HG02970 (cell line): ENCODE measurements around the gene CHST3.
"Not testable (repeated sequence)": the region's sequence is repeated elsewhere in the genome, so short reads cannot be mapped to it uniquely, and the experiment has no call there.

Source experiments
- ATAC-seq: cut with Tn5 transposase; IDR thresholded peaks from one replicate; pipeline ENCODE4 v1.9.1; 2021; ENCODE audit warnings: mild to moderate bottlenecking, moderate library complexity, moderate number of reproducible peaks; ENCODE audit not compliant: unreplicated experiment, low FRiP score

The CHST3 gene, protein sequence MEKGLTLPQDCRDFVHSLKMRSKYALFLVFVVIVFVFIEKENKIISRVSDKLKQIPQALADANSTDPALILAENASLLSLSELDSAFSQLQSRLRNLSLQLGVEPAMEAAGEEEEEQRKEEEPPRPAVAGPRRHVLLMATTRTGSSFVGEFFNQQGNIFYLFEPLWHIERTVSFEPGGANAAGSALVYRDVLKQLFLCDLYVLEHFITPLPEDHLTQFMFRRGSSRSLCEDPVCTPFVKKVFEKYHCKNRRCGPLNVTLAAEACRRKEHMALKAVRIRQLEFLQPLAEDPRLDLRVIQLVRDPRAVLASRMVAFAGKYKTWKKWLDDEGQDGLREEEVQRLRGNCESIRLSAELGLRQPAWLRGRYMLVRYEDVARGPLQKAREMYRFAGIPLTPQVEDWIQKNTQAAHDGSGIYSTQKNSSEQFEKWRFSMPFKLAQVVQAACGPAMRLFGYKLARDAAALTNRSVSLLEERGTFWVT

DNA sequence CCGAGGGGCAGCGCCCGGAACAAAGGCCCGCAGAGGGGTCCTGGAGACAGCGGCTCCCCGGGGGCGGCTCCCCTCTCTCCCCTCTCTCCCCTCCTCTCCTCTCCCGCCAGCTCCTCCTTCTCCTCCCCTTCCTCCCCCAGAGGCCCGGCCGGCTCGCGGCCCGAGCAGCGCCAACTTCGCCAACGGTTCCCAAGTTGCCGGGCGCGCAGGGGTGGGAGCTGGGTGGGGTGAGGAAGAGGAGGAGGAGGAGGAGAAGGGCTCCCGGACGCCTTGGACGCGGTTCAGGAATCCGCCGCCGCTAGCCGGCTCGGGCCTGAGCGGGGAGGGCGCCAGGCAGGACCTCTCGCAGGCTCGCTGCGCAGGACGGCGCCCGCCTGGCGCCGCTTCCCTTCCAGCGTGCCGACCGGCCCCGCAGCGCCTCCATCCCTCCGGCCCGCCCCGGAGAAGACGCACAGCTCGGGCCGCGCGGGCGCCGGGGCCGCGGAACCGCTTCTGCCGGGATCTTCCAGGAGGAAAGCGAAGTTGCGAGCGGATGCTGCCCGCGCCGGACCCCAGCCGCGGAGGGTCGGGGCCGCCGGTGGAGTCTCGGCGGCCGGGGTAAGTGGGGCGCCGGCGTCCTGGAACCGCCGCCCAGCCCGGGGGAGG, at the start of gene CHST3:
TSS of gene CHST3 (plus strand) at position 298 of the 645 bp plus-strand sequence. CDS start 41,448 bp downstream, outside the sequence.
- ATAC-seq = no peak

DNA sequence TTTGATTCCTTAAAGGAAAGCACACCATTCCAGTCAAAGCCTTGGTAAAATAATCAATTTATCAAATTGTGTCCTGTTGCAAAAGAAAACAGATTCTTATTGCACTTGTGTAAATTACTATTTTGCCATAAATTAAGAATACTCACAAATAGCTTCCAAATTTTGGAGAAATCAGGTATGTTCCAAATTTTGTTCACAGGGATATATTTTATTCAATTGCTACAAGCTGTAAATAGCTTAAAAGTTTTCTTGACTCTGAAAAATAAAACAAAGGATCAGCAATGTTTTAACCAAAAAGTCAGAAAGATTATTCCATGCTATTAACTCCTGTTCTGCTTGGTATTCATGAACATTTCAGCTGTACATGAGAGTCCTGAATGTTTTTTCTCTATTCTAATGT, 47.4 kb upstream of the CHST3 start:
- ATAC-seq = no peak

DNA sequence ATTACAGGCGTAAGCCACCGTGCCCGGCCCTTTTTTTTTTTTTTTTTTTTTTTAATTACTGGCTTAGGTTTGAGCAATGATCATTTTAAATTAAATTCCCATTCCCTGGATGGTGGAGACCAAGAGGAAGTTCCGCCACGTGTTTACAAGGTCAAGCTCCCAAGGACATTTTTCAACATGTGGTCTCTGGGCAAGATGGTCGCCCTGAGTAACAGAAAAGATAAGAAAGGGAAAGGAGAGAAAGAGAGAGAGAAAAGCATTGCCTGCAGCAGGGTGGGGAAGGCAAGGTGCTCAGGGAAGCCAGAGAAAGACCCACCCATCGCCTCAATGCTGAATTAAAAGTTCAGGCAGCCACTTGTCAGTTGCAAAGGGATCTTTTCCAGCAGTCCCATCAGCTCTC, 45.2 kb upstream of the CHST3 start:
- ATAC-seq = no peak

DNA sequence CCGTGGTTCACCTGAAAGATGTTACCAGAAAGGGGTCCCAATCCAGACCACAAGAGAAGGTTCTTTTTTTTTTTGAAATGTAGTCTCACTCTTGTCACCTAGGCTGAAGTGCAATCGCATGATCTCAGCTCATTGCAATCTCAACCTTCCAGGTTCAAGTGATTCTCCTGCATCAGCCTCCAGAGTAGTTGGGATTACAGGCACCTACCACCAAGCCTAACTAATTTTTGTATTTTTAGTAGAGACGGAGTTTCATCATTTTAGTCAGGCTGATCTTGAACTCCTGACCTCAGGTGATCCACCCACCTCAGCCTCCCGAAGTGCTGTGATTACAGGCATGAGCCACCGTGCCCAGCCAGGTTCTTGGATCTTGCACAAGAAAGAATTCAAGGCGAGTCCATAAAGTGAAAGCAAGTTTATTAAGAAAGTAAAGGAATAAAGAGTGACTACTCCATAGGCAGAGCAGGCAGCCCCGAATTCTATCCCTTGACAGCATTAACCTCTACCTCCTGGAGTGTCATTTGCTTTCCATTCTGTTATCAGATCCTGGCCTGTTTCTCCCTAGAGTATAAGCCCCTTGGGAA, 44.1 kb upstream of the CHST3 start:
- ATAC-seq = not testable (repeated sequence)

DNA sequence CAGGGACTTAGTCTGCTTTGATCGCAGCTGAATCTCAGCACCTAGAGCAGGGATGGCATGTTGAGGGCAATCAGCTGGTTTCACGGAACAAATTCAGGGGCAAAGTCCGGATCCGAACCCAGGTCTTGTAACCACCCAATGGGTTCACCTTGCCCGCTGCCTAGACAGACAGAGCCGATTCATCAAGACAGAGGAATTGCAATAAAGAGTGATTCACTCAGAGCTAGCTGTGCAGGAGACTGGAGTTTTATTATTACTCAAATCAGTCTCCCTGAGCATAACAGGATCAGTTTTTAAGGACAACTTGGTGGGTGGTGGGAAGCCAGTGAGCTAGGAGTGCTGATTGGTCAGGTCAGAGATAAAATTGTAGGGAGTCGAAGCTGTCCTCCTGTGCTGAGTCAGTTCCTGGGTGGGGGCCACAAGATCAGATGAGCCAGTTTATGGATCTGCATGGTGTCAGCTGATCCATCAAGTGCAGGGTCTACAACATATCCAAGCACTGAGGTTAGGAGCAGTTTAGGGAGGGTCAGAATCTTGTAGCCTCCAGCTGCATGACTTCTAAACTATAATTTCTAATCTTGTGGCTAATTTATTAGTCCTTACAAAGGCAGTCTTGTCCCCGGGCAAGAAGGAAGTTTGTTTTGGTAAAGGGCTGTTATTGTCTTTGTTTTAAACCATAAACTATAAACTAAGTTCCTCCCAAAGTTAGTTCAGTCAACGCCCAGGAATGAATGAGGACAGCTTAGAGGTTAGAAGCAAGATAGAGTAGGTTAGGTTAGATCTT, 43.5 kb upstream of the CHST3 start:
- ATAC-seq = no peak

DNA sequence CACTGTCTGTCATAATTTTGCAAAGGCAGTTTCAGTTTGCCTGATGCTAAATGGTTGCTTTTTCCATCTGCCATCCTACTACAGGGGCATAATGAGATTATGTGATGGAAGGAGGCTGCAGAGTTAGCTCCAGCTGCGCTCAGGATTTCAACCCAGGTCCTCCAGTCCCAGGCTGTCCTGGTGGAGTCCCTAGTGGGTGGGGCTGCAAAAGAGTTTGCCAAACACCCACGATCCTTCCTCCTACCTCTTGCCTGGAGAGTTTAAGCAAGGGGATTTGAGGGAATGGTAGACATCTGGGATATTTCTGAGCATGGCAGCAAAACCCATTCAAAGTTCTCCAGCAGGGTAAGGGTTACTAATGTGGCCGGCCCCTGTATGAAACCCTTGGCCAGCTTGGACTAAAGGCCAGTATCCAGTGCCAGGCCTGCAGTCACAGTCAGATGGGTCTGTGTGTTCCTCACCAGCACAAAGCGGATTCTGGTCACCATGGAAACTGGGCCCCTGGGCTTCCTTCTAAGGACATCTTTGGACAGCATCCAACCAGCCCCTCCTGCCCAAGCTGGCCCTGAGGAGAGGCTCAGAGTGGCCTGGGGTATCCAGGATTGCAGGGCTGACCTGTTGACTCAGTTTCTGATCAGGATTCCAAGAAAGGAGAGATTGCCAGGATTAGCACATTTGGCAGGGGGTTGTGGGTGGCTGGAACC, 42.7 kb upstream of the CHST3 start:
- ATAC-seq = no peak

DNA sequence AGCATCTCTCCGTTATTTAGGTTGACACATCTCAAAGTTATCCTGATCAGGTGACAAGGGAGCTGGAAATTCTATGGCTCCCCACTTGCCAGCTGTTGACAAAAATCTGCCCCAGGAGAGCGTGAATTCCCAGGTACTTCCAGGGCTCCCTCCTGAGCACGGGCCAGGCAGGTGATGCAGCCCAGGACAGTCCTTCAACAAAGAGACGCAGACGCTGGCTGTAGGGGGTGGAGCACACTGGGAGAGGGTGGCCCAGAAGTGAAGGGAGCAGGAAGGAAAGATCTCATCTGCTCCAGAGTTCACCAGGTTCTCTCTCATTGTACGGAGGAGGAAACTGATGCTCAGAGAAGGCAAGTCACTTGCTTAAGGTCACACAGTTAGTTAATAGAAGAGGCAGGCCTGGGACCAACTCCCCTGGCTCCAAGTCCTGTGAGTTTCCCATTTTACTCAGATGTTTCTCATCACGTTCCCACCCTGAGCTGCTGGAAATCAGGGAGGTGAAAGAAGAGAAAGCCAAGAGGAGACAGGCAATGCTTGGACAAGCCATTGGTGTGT, 41.0 kb upstream of the CHST3 start:
- ATAC-seq = no peak

DNA sequence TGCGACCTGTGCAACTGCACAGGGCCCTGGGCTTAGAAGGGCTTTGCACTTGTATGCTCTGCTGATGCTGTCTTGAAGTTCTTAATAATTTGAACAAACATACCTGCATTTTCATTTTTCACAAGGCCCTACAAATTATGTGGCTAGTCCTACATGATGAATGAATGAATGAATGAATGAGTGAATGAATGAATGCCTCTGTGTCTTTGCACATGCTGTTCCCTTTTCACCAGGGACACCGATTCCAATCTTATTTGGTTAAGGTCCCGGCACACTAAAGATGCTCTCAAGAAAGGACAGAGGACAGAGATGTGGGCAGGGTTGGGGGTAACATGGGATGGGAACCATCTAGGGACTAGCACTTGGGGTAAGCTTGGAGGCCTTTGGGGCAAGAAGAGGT, 39.4 kb upstream of the CHST3 start:
- ATAC-seq = no peak

DNA sequence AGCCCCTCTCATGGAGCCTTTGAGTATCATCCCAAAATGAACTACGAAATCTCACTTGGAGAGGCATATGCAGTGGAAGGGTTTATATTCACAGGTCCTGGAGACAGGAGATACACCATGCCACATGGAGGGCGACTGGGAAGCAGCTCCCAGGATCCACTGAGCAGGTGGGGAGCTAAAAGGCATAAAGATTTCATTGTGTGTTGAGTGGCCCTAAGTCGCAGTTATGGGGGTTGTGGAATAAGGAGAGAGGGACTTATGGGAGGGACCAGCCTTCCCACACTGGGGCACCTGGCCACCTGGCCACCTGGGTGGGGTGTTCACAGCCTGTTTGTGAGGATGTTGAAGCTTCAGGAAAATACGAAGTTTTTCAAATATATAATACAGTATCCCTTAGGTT, 37.0 kb upstream of the CHST3 start:
- ATAC-seq = no peak

DNA sequence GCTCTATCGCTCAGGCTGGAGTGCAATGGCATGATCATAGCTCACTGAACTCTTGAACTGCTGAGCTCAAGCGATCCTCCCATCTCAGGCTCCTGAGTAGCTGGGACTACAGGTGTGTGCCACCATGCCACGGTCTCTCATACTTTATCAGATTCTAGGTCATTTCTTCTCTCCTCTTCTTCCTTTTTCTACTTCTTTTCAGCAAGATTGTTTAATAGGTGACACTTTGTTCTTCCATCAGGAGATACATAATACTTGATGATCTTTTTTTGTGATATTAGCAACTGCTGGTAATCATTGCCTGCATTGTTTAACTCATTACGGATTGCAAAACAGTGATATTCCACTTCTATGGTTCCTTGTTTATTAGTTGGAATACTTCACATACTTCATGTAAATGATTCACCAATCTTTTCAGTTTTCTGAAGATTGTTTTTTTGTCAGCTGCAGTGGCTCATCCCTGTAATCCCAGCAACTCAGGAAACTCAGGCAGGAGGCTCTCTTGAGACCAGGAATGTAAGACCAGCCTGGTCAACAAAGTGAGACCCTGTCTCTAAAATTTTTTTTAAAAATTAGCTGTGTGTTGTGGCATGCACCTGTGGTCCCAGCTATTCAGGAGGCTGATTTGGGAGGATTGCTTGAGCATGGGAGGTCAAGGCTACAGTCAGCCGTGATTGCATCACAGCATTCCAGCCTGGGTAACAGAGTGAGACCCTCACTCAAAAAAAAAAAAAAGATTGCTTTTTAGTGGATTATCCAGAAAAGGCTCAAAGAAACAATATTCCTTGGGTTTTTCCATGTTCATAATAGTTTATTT, 36.2 kb upstream of the CHST3 start:
- ATAC-seq = no peak

DNA sequence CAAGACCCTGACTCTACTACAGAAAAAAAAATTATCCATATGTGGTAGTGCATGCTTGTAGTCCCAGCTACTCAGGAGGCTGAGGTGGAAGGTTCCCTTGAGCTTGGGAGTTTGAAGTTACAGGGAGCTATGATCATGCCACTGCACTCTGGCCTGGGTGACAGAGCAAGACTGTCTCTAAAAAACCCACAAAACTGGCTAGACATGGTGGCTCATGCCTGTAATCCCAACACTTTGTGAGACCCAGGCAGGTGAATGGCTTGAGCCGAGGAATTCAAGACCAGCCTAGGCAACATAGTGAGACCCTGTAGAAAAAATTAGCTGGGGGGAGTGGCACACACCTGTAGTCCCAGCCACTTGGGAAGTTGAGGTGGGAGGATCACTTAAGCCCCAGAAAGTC, 32.9 kb upstream of the CHST3 start:
- ATAC-seq = no peak

DNA sequence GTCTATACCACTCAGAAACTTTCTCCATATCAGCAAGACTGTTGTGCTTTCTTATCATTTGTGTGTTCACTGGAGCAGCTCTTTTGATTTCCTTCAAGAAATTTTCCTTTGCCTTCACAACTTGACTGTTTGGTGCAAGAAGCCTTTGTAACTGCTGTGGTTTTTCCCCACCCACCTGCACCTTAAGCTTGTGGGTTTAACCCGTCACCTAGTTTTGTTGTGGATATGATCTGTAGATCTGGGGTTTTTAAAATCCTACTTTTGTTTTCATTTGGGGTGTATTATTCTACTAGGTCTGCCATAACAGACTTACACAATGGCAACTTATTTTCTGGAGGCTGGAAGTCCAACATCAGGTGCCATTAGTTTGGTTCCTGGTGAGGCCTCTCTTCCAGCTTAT, 30.5 kb upstream of the CHST3 start:
- ATAC-seq = no peak

DNA sequence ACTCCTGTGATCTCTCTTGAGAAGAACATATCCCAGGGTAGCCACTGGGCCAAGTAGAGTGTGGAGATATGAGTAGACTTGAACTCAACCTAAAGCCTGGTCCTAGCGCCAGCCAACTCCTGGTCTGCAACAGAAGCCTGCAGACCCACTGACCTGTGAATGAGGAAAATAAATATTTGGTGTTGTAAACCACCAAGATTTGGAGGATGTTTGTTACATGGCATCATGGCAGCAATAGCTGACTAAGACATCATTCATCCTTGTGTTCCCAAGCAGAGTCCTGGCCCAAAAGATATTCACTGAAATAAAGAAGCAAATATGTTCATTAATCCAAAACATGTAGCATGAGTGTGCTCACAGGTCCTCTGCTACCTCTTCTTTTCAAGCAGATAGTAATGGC, 26.0 kb upstream of the CHST3 start:
- ATAC-seq = no peak

DNA sequence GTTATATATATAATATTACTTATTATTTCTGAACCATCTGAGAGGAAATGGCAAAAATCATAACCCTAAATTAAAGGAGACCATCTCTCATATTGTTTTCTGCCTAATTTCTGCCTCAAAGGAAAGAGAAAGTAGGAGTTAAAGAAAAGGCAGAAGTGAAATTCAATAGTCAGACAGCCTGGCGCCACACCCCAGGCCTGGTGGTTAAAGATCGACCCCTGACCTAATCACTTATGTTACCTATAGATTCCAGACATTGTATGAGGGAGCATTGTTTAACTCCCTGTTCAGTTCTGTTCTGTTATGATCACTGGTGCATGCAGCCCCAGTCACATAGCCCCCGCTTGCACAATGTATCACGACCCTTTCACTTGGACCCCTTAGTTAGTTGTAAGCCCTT, 24.9 kb upstream of the CHST3 start:
- no peak for ATAC-seq

DNA sequence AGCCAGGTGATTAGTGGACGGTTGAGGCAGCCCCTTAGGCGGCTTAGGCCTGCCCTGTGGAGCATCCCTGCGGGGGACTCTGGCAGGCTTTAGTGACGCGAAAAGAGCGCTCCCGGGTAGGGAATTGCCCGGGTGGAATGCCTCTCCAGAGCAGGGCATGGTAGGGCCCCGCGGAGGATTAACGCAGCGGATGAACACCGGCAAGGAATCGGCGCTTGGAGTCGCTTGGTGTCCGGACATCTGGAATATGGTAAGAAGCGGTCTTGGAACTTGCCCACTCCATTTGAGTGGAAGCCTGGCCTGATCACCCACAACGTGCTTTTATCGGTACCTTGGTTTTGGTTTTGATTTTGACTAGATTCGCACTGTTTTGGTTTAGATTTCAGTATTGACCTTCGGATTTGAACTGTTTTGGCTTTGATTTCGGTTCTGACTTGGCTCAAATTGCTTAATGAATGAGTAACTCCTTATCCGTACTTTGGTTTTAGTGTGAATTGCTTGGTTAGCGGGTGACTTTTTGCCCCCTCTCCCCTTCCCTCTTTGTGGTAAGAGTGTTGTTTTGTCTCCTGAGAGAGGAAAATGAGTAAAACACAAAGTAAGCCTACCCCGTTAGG, 24.2 kb upstream of the CHST3 start:
- ATAC-seq = no peak

DNA sequence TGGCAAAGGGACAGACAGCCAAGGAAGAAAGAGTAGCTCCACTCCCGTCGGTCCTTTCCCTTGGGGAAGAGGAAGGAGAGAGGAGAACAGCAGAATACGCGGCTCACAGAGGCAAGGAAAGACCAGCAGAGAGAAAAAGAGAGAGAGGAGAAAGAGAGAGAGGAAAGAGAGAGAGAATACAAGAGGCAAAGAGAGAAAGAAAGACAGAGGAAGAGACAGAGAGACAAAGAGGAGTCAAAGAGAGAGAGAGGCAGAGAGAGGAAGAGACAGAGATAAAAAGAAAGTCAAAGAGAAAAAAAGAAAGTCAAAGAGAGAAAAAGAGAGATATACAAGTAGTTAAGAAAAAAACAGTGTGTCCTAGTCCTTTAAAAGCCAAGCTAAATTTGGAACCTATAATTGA, 23.4 kb upstream of the CHST3 start:
- no peak for ATAC-seq

DNA sequence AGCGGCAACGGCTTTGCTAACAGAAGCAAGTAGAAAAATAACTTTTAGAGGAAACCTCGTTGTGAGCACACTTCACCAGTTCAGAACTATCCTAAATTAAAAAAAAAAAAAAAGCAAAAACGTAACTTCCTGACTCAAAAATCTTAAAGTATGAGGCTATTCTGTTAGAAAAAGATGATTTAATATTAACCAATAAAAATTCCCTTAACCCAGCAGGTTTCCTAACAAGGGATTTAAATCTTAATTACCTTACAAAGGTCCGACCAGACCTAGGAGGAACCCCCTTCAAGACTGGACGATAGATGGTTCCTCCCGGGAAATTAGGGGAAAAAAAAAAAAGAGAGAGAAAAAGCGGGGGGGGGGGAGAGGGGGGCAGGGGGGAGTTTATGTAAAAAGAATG, 22.9 kb upstream of the CHST3 start:
- ATAC-seq = no peak

DNA sequence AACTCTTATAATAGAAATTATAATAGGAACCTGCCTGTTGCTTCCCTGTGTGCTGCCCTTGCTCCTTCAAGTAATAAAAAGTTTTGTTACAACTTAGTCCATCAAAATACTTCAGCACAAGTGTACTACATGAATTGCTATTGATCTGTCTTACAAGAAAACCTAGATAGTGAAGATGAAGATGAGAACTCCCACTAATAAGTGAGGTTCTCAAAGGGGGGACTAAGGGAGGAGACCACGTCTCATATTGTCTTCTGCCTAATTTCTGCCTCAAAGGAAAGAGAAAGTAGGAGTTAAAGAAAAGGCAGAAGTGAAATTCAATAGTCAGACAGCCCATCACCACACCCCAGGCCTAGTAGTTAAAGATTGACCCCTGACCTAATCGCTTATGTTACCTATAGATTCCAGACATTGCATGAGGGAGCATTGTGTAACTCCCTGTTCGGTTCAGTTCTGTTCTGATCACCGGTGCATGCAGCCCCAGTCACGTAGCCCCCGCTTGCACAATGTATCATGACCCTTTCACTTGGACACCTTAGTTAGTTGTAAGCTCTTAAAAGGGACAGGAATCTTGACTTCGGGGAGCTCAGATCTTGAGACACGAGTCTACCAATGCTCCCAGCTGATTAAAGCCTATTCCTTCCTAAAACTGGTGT, 18.2 kb upstream of the CHST3 start:
- ATAC-seq = no peak
